ENCODE measurements around the gene ITGA11. TPM values are rescaled to one million over a fixed set of nuclear protein-coding genes. Genes with fewer than 3 reads are reported as not detected.

The ITGA11 gene
- total RNA-seq, 4 donors from 2014 or later, result 2.5 to 8.4 (median 5.6) TPM

DNA sequence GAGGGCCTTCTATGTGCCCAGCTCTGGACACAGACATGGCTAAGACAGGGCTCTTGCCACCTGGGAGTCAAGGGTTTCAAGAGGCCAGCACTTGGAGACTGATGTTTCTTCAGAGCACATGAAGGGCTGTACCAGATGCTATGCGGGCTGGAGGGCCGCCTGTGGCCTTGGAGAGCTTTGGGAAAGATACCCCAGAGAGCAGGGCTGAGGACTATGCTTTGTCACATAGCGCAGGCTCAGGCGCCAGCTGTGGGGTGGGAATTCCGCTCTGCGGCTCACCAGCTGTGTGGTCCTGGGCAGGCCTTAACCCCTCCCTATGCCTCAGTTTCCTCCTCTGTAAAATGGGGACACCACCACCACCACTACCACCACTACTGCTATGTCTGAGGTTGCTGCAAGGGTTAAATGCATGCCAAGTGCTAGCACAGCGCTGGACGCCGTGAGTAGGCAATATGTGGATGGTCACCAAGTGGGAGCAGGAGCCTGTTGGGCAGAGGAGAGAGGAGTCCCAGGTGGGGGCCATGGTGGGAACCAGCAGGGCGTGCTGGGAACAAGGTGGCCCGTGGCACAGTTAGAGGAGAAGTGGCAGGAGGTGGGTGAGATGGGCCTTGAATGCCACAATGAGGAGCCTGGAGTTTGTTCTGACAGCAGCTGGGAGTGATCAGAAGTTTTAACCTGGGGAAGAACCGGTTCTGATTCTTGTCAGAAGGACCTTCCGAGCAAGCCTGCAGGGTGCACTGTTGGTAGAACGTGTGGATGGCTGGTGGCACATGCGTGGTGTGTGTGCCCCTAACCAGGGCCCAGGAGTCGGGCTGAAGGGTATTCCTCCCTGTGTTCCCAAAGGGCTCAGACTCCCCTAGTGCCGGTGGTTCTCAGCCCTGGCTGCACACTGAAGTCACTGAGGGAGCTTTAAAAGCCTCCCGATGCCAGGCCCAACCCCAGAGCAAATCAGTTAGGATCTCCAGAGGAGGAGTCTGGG is 112.7 kb downstream of the ITGA11 start:
- TF ChIP-seq, protein P1, sequence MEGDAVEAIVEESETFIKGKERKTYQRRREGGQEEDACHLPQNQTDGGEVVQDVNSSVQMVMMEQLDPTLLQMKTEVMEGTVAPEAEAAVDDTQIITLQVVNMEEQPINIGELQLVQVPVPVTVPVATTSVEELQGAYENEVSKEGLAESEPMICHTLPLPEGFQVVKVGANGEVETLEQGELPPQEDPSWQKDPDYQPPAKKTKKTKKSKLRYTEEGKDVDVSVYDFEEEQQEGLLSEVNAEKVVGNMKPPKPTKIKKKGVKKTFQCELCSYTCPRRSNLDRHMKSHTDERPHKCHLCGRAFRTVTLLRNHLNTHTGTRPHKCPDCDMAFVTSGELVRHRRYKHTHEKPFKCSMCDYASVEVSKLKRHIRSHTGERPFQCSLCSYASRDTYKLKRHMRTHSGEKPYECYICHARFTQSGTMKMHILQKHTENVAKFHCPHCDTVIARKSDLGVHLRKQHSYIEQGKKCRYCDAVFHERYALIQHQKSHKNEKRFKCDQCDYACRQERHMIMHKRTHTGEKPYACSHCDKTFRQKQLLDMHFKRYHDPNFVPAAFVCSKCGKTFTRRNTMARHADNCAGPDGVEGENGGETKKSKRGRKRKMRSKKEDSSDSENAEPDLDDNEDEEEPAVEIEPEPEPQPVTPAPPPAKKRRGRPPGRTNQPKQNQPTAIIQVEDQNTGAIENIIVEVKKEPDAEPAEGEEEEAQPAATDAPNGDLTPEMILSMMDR (IDR thresholded peaks at IDR 0.05; ENCODE audit: low read depth), result no peak

DNA sequence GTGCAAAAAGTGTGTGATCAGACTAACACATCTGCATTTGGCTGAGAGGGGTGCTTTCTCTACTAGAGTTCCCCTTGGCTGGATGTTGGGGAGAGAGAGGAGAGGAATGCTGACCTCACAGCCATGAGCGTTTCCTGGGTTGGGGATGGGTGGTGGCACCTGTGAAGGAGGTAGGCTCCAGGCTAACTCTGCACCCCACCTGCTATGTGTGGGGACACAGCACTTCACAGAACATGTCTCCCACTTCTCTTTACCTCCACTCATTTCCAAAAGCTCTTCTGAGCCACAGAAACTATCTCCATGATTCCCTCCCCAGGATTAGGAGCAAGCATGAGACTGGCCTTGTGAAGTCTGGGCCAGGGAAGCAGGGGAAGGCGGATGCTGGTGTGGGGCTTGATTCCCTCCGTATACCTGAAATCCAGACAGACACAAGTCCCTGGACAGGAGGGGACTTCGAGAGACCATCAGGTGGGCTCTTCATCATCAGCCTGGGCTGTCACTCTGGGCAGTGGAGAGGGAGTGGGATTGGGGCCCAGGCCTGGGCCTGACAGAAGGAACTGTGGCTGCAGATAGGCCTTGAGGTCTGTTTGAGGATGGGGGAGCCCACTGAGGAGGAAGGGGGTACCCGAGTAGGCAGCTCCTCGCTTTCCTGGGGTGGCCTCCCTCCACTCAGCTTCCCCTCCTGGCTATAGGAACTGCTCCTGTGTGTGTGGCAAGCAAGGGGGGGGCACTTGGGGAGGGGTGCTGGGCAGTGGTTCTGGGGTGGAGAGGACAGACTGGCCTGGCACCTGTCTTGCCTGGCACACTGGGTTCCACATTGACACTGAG is 113.7 kb downstream of the ITGA11 start:
- TF ChIP-seq, protein P1 (IDR thresholded peaks at IDR 0.05; ENCODE audit: low read depth), result no peak

DNA sequence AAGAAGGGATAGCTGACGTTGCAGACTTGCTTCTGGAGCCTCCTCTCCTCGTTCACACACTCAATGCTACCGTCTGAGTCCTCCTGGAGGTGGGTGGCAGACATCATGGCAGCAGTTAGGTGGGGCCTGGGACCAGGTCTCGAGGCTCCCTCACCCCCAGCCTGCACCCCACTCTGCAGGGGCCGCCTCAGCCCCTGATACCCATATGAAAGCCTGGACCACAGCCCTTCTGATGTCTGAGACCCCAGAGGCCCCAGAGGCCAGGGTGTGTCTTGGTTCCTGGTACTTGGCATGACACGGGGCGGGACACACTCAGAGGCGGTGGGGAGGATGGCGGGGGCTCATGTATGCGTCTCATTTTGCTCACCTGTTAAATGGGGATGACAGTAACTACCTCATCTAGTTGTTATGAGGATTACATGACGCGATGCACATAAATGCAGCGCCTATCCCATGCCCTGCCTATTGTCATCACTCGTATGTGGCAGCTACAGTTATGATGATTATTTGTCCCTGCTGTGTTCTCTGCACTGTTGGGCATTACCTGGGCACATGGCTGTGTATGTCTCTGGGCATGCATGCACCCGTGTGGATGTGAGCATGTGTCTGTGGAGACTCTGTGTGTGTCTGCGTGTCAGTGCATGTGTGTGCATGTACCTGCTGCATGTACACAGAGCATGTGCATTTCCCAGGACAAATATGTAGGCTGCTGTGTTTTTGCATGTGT is 114.5 kb downstream of the ITGA11 start:
- TF ChIP-seq, protein P1 (IDR thresholded peaks at IDR 0.05; ENCODE audit: low read depth), result no peak

DNA sequence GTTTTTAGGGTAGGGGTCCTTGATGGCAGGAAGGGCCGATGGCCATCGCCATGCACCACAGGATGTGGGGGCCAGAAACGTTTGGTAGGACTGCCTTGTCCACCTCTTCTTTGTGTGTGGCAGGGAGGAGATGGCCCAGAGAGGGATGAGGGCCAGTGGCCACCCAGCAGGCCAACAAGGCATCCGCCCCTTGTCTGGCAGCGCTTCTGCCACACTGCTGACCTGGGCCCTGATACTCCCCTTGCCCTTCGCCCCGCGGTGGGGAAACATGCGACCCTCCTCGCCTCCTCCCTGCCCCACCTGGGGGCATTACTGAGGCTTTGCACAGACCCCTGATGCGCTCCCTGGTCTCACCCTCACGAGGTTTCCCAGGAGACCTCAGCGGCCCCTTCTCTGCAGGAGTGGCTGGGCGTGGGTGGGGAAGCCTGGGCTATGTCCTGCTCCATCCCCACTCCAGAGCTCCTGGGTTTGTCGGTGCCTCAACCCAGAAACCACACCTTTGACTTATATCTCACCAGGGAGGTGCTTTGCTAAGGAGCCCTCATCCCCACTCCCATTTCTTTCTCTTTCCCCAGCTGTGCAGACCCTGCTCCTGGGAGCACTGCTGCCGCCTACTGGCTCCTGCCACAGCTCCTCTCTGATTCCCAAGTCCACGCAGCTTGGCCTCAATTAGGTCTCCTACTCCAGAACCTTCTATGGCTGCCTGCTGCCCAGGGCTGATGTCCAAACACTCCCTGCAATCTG is 115.7 kb downstream of the ITGA11 start:
- TF ChIP-seq, protein P1 (IDR thresholded peaks at IDR 0.05; ENCODE audit: low read depth), result no peak

DNA sequence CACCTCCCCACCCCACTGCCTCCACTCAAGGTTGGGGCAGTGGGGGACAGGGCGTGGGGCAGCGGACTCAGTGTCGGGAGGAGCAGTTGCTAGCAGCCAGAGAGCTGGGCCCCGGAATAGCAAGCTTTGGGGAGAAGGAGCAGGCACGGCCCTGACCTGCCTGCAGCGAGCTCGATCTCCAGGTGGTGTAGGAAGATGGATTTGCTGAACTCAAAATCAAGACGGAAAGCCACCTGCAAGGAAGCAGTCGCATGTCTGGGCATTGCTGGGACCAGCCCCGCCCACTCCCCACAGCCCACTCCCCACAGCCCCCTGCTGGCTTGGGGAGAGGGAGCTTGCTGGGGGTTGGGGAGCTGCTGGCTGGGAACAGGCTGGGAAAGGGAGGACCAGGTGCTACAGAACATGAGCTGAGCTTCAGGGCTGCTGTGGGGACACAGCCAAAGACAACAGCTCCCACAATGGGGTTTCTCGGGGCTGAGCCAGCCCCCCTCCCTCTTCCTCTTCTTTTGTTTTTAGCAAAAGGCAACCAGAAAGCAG is 116.4 kb downstream of the ITGA11 start:
- TF ChIP-seq, protein P1 (IDR thresholded peaks at IDR 0.05; ENCODE audit: low read depth), result no peak

DNA sequence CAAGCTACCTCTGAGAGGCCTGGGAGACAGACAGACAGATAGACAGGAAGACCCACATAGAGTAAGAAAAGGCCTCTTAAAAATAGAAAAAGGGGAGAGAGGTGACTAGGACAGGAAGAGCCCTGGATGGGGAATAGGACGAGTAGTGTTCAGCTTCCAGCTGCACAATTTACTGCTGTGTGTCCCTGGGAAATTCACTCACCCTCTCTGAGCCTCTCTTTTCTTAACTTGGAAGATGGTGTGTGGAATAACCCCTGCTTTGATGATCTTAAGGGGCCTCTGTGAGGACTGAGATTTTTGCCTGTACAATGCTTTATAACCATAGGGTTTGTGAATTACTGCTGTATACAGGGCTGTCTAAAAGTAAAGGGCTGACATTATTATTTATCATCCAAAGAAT is 116.9 kb downstream of the ITGA11 start:
- TF ChIP-seq, protein P1 (IDR thresholded peaks at IDR 0.05; ENCODE audit: low read depth), result no peak
